ENCODE measurements around the gene SLC39A11. TPM values are rescaled to one million over a fixed set of nuclear protein-coding genes. Genes with fewer than 3 reads are reported as not detected.

The SLC39A11 gene
- total and polyA plus RNA-seq, 2 of the 13 experiments (the other 11 are each of a cell fraction or from before 2014, with no cell fraction given): 17.2 to 31.5 TPM

DNA sequence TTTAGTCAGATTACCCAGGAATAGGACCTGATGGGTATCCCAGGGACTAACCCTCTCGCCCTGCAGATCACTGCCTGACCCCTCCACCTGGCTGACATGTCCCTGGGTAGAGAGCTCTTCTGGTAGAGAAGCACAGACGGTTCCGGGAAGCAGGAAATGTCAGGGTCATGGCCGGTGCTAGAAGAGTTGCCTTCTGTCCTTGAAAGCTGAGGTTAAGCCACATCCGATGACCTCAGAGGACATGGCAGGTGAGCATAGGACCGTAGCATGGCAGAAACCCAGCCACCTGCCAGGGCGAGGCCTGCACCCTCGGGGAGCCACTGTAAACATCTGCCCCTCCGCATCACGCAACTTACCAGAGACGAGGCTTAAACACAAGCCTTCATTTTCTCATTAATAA lies 488.0 kb downstream of the SLC39A11 start (continued):
- TF ChIP-seq CEBPZ (IDR thresholded peaks at IDR 0.05; ENCODE audit: low read length): no peak
- TF ChIP-seq ZNF549 (CRISPR knock-in tag; IDR thresholded peaks at IDR 0.05): no peak
- no peak for TF ChIP-seq ASH2L (IDR thresholded peaks at IDR 0.05; ENCODE audit: insufficient read length, low read depth, low read length)
- peak; percentile 56; the same call in 1 of the 2 replicates for TF ChIP-seq IRF2 (CRISPR knock-in tag; IDR thresholded peaks at IDR 0.05)
- TF ChIP-seq RARG (CRISPR knock-in tag; IDR thresholded peaks at IDR 0.05; ENCODE audit: low read depth): no peak
- peak; percentile 76 for TF ChIP-seq ERF (CRISPR knock-in tag; IDR thresholded peaks at IDR 0.05)
- no peak for TF ChIP-seq HOXA9 (CRISPR knock-in tag; IDR thresholded peaks at IDR 0.05; ENCODE audit: borderline replicate concordance)
- peak; percentile 73 to 95 for TF ChIP-seq NR2F1 (CRISPR knock-in tag; IDR thresholded peaks at IDR 0.05)
- no peak for TF ChIP-seq ZBTB46 (CRISPR knock-in tag; IDR thresholded peaks at IDR 0.05; ENCODE audit: borderline replicate concordance)
- TF ChIP-seq THAP7 (CRISPR knock-in tag; IDR thresholded peaks at IDR 0.05): no peak
- no peak for TF ChIP-seq XRCC5 (optimal IDR thresholded peaks at IDR 0.05; ENCODE audit: low read length)
- TF ChIP-seq IRX3 (CRISPR knock-in tag; IDR thresholded peaks at IDR 0.05; ENCODE audit: borderline replicate concordance, low read depth): no peak
- TF ChIP-seq ATF2 (CRISPR knock-in tag; IDR thresholded peaks at IDR 0.05): 0 out of 2 replicates have a peak, but pooled peaks have one; percentile 39
- TF ChIP-seq SMAD9 (CRISPR knock-in tag; IDR thresholded peaks at IDR 0.05): no peak
- TF ChIP-seq BORCS8-MEF2B (CRISPR knock-in tag; IDR thresholded peaks at IDR 0.05): no peak
- no peak for TF ChIP-seq ZNF282 (IDR thresholded peaks at IDR 0.05; ENCODE audit: partially characterized antibody)
- no peak for TF ChIP-seq ZNF263 (CRISPR knock-in tag; IDR thresholded peaks at IDR 0.05)
- TF ChIP-seq, protein P1, sequence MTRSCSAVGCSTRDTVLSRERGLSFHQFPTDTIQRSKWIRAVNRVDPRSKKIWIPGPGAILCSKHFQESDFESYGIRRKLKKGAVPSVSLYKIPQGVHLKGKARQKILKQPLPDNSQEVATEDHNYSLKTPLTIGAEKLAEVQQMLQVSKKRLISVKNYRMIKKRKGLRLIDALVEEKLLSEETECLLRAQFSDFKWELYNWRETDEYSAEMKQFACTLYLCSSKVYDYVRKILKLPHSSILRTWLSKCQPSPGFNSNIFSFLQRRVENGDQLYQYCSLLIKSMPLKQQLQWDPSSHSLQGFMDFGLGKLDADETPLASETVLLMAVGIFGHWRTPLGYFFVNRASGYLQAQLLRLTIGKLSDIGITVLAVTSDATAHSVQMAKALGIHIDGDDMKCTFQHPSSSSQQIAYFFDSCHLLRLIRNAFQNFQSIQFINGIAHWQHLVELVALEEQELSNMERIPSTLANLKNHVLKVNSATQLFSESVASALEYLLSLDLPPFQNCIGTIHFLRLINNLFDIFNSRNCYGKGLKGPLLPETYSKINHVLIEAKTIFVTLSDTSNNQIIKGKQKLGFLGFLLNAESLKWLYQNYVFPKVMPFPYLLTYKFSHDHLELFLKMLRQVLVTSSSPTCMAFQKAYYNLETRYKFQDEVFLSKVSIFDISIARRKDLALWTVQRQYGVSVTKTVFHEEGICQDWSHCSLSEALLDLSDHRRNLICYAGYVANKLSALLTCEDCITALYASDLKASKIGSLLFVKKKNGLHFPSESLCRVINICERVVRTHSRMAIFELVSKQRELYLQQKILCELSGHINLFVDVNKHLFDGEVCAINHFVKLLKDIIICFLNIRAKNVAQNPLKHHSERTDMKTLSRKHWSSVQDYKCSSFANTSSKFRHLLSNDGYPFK (CRISPR knock-in tag; IDR thresholded peaks at IDR 0.05; ENCODE audit: borderline replicate concordance): no peak

All from HepG2 (cell line).